HG03175 (cell line): ENCODE data around the gene RIPPLY2.
"Not testable (repeated sequence)": the region's sequence is repeated elsewhere in the genome, so short reads cannot be mapped to it uniquely, and the experiment has no call there.

Source experiments
- ATAC-seq: cut with Tn5 transposase; IDR thresholded peaks from one replicate; pipeline ENCODE4 v1.9.1; 2021; ENCODE audit warnings: mild to moderate bottlenecking, moderate library complexity; ENCODE audit not compliant: unreplicated experiment

The RIPPLY2 gene

GRCh38 chr6:83897094-83897493, 43.9 kb downstream of the RIPPLY2 start:
- not testable (repeated sequence) for ATAC-seq

- no peak for ATAC-seq
Measured at GRCh38 chr6:83901624-83902023, 48.5 kb downstream of the RIPPLY2 start.

GRCh38 chr6:83904395-83904794, 51.2 kb downstream of the RIPPLY2 start:
- no peak for ATAC-seq

- no peak for ATAC-seq
Measured at GRCh38 chr6:83905648-83906047, 52.5 kb downstream of the RIPPLY2 start.
